Subcutaneous adipose tissue (tissue), 4 donors: ENCODE measurements around the gene RAD51B. TPM values are rescaled to one million over a fixed set of nuclear protein-coding genes. Genes with fewer than 3 reads are reported as not detected.

ENCODE experiments used
- total RNA-seq, 4 donors: library from RNA; depleted of rRNA; stranded (reverse); fragments of >200 nt; gene quantifications; one replicate each; pipeline ENCODE4 v1.1.0, GENCODE V29; 2016
- TF ChIP-seq, protein P1 (sequence below): fragments of 450-650 bp; IDR thresholded peaks from one replicate; pipeline ENCODE4 v1.5.1; 2016; ENCODE audit warnings: low read depth, mild to moderate bottlenecking, control low read depth, antibody characterized with exemption, moderate library complexity

Gene RAD51B
- total RNA-seq, 4 donors from 2014 or later, result 9.7 to 24.1 (median 16.7) TPM

DNA sequence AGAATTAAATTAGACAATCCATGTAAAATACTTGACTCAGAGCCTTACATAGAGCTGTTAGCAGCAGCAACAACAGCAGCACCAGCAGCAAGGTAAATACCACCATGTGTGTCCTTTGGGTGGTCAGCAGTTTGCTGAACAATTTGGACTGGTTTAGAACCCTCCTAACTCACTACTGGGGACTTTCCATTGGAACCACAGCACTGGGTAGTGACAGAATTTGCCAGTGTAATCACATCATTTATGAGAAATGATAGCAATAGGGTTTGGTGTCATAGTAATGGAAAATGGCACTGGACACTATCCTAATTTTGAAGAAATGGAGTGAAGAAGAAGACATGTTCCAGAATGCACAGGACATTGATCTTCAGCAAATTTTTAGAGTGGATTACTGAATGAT, 392.8 kb downstream of the RAD51B start:
- TF ChIP-seq, protein P1, sequence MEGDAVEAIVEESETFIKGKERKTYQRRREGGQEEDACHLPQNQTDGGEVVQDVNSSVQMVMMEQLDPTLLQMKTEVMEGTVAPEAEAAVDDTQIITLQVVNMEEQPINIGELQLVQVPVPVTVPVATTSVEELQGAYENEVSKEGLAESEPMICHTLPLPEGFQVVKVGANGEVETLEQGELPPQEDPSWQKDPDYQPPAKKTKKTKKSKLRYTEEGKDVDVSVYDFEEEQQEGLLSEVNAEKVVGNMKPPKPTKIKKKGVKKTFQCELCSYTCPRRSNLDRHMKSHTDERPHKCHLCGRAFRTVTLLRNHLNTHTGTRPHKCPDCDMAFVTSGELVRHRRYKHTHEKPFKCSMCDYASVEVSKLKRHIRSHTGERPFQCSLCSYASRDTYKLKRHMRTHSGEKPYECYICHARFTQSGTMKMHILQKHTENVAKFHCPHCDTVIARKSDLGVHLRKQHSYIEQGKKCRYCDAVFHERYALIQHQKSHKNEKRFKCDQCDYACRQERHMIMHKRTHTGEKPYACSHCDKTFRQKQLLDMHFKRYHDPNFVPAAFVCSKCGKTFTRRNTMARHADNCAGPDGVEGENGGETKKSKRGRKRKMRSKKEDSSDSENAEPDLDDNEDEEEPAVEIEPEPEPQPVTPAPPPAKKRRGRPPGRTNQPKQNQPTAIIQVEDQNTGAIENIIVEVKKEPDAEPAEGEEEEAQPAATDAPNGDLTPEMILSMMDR, result no peak

DNA sequence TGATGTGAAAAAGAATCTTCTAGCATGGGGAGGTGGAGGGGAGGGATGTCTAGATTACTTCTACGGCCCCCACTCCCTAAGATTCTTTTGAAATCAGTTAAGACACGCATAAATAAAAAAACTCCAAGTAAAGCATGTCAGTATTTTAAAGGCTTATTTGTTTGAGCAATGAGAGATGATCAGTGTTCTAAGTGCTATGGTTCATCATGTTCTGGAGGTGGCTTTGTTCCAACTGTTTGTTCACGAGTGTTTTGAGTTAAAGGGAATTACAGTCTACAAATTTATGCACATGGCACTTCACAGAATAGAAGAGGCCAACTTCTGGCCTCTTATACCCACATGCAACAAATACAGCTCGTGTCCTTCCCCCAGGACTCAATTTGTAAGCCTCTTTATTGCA, 394.9 kb downstream of the RAD51B start:
- TF ChIP-seq, protein P1, result no peak

DNA sequence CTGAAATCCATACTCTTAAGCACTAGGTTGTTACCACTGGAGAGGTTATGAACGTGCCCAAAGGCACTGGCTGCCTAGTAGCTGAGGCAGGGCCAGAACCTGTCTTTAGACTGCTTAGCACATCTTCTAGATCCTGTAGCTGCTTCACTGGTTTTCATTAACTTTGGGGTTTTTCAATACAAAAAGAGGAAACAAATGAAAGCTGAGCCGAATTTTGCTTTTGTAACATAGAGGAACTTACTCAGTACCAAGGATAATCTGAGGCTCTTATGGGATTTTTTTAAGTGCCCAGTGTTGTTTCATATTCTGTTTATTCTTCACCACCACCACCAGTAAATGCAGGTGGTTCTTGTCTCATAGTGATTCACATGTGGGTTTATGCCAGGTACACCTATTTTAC, 396.1 kb downstream of the RAD51B start:
- TF ChIP-seq, protein P1, result no peak

DNA sequence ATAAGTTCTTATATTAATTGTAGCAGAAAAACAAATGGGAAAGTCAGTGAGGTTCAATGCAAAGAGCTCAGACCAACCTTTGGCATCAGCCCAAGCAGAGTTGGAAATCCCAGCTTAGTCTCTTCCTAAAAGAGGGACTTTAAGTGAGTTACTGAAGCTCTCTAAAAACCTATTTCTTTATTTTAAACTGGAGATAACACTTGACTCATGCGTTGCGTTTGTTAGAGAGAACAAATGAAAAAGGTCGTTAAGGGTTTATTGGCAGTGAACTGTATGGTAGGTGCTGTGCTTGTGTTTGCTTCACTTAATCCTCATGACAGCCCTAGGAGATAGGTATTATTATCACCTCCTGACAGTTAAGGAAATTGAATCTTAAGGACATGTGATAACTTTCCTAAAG, 396.5 kb downstream of the RAD51B start:
- TF ChIP-seq, protein P1, result no peak

DNA sequence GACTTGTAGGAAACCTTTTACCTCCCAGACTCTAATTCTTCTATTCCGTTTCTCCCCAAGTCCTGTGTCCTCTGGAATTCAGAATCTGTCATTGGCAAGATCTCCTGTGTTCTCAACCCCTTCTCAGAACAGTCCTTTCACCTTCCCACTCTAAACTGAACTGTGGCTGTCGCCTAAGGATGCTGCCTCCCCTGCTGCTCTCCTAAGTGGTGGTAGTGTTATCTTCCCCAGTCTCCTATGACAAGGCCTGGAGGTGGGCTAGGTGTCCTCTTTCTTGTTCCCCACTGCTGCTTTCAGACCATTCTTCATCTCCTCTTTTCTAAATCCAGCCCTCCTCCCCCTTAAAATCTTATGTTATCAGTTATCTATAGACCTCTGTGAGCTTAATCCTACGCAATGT, 397.4 kb downstream of the RAD51B start:
- TF ChIP-seq, protein P1, result no peak

DNA sequence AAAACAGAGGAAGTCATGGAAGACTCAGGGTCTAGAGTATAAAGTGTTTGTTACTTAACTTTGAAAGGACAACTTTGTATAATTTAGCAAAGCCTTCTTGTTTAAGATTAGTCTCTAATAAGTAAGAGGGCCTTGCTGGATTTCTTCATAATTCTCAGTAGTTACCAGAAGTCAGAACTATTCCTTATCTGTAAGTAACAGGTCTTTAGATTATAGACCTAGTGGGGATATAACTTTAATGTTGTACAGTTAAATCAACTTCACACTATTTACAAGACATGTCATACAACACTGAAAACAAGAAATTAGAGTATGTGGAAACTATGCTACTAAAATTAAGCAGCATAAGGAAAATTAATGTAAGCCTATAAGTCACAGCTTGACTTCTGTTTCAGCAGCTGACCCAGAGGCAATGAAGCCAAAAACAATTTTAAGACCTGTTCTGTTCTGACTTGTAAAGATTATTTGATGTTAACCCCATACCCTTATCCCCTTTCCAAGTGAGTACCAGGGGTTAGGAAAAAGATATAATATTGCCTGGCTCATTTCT, 398.3 kb downstream of the RAD51B start:
- TF ChIP-seq, protein P1, result no peak

DNA sequence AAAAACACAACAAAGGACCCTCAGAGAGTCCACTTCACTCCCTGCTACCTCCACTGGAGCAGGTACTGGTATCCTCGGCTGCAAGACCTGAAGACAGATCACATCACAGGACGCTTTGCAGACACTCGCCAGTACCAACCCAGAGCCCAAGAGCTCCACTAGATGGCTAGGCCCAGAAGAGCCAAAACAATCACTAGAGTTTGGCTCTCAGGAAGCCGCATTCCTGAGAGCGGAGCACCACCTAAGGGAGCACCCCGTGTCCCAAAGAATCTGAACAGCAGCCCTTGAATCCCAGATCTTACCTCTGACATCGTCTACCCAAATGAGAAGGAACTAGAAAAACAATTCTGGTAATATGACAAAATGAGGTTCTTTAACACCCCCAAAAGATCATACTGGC, 399.8 kb downstream of the RAD51B start:
- TF ChIP-seq, protein P1, result no peak
